Adrenal gland (tissue), 5 donors: Measurements from ENCODE around the gene MAP3K6.

ENCODE experiments used
- CTCF ChIP-seq, 6 experiments: fragments of 450-650 bp in 4 of 6; fragments of 200-600 bp in 2 of 6; sonication (generic) in 1 of 6; IDR thresholded peaks; 1 replicate in 5 of 6; 2 replicates in 1 of 6; pipeline versions ENCODE4 v1.5.1 to v1.8.0; 2016 to 2021; ENCODE audit warnings: antibody characterized with exemption in 6 of 6, mild to moderate bottlenecking in 2 of 6, moderate library complexity in 1 of 6
- POLR2A ChIP-seq, 2 donors: fragments of 450-650 bp; IDR thresholded peaks; one replicate each; pipeline ENCODE4 v1.6.1; 2017; ENCODE audit warnings: antibody characterized with exemption in 2 of 2, mild to moderate bottlenecking in 2 of 2, moderate library complexity in 1 of 2
- donor health status: DM: no; HTN: no; CAD: no.

- TF ChIP-seq POLR2A (IDR thresholded peaks at IDR 0.05) (no peak), CTCF (IDR thresholded peaks at IDR 0.05) (no peak)
Observed at GRCh38 chr1:27361553-27361952, 5.2 kb downstream of the MAP3K6 start.
